ENCODE measurements around the gene HSPBP1. TPM values are rescaled to one million over a fixed set of nuclear protein-coding genes. Genes with fewer than 3 reads are reported as not detected.

The HSPBP1 gene
- total and polyA plus RNA-seq, 9 of the 15 experiments (the other 6 are each of a cell fraction or from before 2014, with no cell fraction given): 0.83 to 81.3 (median 21.8) TPM

DNA sequence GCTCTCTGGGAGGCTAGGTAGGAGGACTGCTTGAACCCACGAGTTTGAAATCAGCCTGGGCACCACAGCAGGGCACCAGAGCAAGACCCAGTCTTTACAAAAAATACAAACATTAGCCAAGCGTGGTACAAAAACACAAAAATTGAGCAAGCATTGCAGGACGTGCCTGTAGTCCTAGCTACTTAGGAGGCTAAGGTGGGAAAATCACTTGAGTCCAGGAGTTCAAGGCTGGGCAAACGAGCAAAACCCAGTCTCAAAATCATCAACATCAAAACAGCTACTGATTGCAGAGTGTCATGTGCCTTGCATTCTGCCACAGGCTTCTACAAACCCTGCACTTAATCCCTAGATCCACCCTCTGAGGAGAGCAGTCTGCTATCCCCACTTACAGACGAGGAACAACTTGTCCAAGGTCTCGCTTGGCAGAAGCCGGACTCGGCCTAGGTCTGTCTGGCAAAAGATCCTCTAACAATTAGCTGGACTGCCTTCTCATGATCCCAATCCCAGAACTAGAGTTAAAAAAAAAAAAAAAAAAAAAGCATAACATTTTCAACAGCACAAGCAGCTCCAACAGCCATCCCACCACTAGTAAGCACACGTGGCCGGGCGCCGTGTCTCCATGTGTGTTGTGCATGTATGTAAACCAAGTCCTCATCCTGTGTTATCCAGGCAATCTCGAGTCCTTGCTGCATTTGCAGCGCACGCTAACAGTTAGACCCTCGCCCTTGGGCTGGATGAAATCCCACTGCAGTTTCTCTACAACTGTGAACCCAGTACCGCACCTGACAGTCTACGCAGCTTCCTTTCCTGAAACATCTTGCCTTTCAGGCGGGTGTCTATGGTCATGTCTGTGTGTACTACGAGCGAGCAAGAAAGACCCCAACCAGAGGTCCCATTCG lies 23.1 kb downstream of the HSPBP1 start:
- peak overlapping the region; percentile 96 for H3K4me2 ChIP-seq (ENCODE audit: insufficient read depth, low read length)
- H4K20me1 ChIP-seq (replicated peaks; ENCODE audit: control insufficient read depth, insufficient read depth, low read length): peaks cover 50% of the 10 kb centered on the region
- no peaks in the 10 kb centered on the region for H3K9me3 ChIP-seq (replicated peaks; ENCODE audit: control insufficient read depth, insufficient read depth, low read depth, low read length)
- in situ Hi-C loops (cut with MboI): no loop called here
- FAIRE-seq (peak; percentile 67), DNase-seq (ENCODE audit: extremely low read depth in 1 of 4, low spot score in 3 of 4) (peak in 1 of 4 experiments; percentile 39), ATAC-seq (no peak)
- H3K27me3 ChIP-seq (ENCODE audit: control insufficient read depth in 2 of 2, insufficient read depth in 2 of 2, low read length in 2 of 2): no peaks in the 10 kb centered on the region
- intact Hi-C loops (cut with micrococcal nuclease): no loop called here
- POLR2A ChIA-PET: interaction anchor here (0.6 to 2.9 kb wide), 12 partner anchors 9 to 197 kb away, joined by 3 to 26 read pairs (median 6); partner anchors contain the start of genes HSPBP1 and UBE2S
- H3K79me2 ChIP-seq (ENCODE audit: control insufficient read depth, insufficient read depth, low read length): peaks cover 71% of the 10 kb centered on the region
- TSS peak; percentile 45 for BruUV-seq (replicated peaks)
- no peak overlapping the region for H2AFZ ChIP-seq (ENCODE audit: low read depth, low read length)
- H3K9ac ChIP-seq (ENCODE audit: insufficient read depth in 1 of 2, low read depth in 2 of 2, low read length in 2 of 2): peak overlapping the region; percentile 94 to 99; a peak in 3 of 4 replicates
- 5% methylated on average over 22 of the region's 22 CpGs for WGBS (ENCODE audit: insufficient coverage, low coverage, missing lambda C conversion rate)
- H3K36me3 ChIP-seq (ENCODE audit: control insufficient read depth, insufficient read depth, low read length): peaks cover 51% of the 10 kb centered on the region
- peaks cover 35 to 52% of the 10 kb centered on the region in 2 experiments; a peak in 4 of 5 replicates for H3K4me1 ChIP-seq (replicated peaks in 1 of 2; ENCODE audit: control insufficient read depth in 2 of 2, insufficient read depth in 2 of 2, low read length in 2 of 2)
- CTCF ChIA-PET (ENCODE audit: low intra/inter-chr PET ratio): no interaction called here
- peaks cover 9% of the 10 kb centered on the region for H3K9me1 ChIP-seq (ENCODE audit: control insufficient read depth, insufficient read depth, low read length)
- peak overlapping the region; percentile 97 for H3K27ac ChIP-seq (ENCODE audit: extremely low read depth, low read depth, low read length)
- peak overlapping the region; percentile 94 for H3K4me3 ChIP-seq
- TF ChIP-seq, protein P1, sequence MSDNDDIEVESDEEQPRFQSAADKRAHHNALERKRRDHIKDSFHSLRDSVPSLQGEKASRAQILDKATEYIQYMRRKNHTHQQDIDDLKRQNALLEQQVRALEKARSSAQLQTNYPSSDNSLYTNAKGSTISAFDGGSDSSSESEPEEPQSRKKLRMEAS (CRISPR knock-in tag; IDR thresholded peaks at IDR 0.05): peak; percentile 48; the same call in 1 of the 2 replicates
- no peak for TF ChIP-seq XRCC5 (IDR thresholded peaks at IDR 0.05; ENCODE audit: low read depth, low read length)
- no peak for TF ChIP-seq ARID4B (CRISPR knock-in tag; IDR thresholded peaks at IDR 0.05)
- TF ChIP-seq ZFX (CRISPR knock-in tag; IDR thresholded peaks at IDR 0.05): 0 out of 2 replicates have a peak, but pooled peaks have one; percentile 3
- TF ChIP-seq EP400 (IDR thresholded peaks at IDR 0.05): peak; percentile 39; the same call in 1 of the 2 replicates
- TF ChIP-seq CXXC5 (CRISPR knock-in tag; IDR thresholded peaks at IDR 0.05): 0 out of 2 replicates have a peak, but pooled peaks have one; percentile 7
- no peak for TF ChIP-seq ILK (tag; IDR thresholded peaks at IDR 0.05; ENCODE audit: borderline replicate concordance, low read depth)
